Muscle layer of colon (tissue), 2 donors: ENCODE measurements around the gene CNKSR2.

Source experiments
- H3K27ac ChIP-seq: one replicate; pipeline ENCODE4 v1.7.0; 2013; ENCODE audit warnings: low read depth, mild to moderate bottlenecking, low read length, moderate library complexity
- H3K27me3 ChIP-seq, 2 donors: one replicate each; pipeline ENCODE4 v1.7.0; 2013; ENCODE audit warnings: low read length in 2 of 2, mild to moderate bottlenecking in 2 of 2; ENCODE audit not compliant: insufficient read depth in 2 of 2, control insufficient read depth in 1 of 2
- H3K36me3 ChIP-seq: one replicate; pipeline ENCODE4 v1.7.0; 2013; ENCODE audit warnings: mild to moderate bottlenecking, low read length; ENCODE audit not compliant: insufficient read depth
- H3K4me1 ChIP-seq: one replicate; pipeline ENCODE4 v1.7.0; 2013; ENCODE audit warnings: mild to moderate bottlenecking, low read length; ENCODE audit not compliant: insufficient read depth
- H3K4me3 ChIP-seq, 2 donors: one replicate each; pipeline ENCODE4 v1.7.0; 2013; ENCODE audit warnings: low read length in 2 of 2, low read depth in 1 of 2, mild to moderate bottlenecking in 1 of 2, moderate library complexity in 1 of 2
- H3K9ac ChIP-seq: one replicate; pipeline ENCODE4 v1.7.0; 2013; ENCODE audit warnings: low read length
- H3K9me3 ChIP-seq: one replicate; pipeline ENCODE4 v1.7.0; 2013; ENCODE audit warnings: mild to moderate bottlenecking, low read length
- donor health status: abdominal sarcoma.
- donor health status: Adenocarcinoma of cecum.

CNKSR2 gene

DNA sequence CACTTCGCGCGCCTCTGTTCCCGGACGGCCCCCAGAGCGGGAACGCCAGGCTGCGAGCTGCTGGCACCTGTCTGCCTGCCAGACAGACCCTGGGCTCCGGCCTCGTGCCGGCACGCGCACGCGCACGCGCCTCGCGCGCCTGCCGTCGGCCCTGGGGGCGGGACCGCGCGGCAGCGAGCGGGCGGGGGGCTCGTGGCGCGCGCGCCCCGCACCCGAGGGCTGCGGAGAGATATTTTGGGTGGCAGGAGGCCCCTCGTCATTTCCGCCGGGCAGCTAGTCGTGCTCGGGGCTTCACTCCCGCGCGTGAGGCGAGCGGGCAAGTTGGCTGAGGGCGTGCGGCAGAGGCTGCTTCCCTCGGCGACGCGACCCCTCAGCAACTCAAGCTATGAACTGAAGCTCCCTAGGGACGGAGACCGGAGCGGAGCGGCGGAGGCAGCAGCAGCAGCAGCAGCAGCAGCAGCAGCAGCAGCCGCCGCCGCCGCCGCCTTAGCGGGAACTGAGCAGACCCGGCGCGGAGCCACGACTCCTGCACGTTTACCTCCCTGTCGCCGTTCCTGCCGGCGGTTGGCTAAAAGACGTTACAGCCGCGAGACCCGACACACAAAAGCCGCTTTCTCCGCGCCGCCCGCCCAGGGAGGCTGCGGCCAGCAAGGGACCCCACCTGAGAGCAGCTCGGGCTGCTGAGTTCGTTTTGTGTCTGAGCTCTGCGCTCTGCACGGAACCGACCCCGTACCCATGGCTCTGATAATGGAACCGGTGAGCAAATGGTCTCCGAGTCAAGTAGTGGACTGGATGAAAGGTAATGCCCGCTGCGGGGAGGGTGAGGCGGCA, at the start of gene CNKSR2:
TSS of gene CNKSR2 (plus strand) at position 256 of the 831 bp plus-strand sequence. CDS start at position 736, 480 bp downstream.
- H3K27ac ChIP-seq, result no peak within 1 kb of the TSS
- no peaks in the 10 kb centered on the region for H3K4me1 ChIP-seq
- peaks cover 0 to 31% of the 10 kb centered on the region in 2 donors for H3K27me3 ChIP-seq
- H3K9ac ChIP-seq, result no peak within 1 kb of the TSS
- peak within 1 kb of the TSS; percentile 31 to 49 for H3K4me3 ChIP-seq
- no peaks in the 10 kb centered on the region for H3K9me3 ChIP-seq
- H3K36me3 ChIP-seq, result no peaks in the 10 kb centered on the region

DNA sequence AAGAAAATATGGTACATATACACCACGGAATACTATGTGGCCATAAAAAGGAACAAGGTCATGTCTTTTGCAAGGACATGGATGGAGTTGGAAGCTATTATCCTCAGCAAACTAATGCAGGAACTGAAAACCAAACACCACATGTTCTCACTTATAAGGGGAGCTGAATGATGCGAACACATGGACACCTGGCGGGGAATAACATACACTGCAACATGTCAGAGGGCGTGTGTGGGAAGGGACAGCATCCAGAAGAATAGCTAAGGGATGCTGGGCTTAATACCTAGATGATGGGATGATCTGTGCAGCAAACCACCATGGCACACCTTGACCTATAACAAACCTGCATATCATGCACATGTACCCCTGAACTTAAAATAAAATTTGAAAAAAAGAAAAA, 19.5 kb upstream of the CNKSR2 start:
- Histone ChIP-seq H3K9me3 (peaks cover 4% of the 10 kb centered on the region), H3K27ac (no peak overlapping the region), H3K4me1 (no peaks in the 10 kb centered on the region), H3K36me3 (no peaks in the 10 kb centered on the region), H3K27me3 (no peaks in the 10 kb centered on the region), H3K4me3 (no peak overlapping the region), H3K9ac (no peak overlapping the region)

DNA sequence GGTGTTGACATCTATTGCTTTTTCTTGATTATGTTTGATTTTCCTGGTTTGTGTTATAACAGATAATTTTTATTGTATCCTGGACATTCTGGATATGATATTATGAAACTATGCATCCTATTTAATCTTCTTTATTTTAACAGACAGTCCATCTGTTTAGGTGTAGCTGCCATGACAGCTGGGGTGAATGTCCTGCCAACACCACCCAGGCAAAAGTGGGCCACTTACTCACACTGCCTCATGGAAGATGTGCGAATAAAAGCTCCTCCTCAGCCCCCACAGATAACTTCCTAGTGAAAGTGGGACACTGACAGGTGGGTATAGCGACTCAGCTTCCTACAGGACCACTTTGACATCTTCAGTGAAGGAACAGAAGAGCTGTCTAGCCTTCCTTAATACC, 18.4 kb upstream of the CNKSR2 start:
- no peak overlapping the region for H3K9ac ChIP-seq
- no peaks in the 10 kb centered on the region for H3K4me1 ChIP-seq
- H3K27me3 ChIP-seq, result no peaks in the 10 kb centered on the region
- H3K4me3 ChIP-seq, result no peak overlapping the region
- no peak overlapping the region for H3K27ac ChIP-seq
- peaks cover 4% of the 10 kb centered on the region for H3K9me3 ChIP-seq
- no peaks in the 10 kb centered on the region for H3K36me3 ChIP-seq

DNA sequence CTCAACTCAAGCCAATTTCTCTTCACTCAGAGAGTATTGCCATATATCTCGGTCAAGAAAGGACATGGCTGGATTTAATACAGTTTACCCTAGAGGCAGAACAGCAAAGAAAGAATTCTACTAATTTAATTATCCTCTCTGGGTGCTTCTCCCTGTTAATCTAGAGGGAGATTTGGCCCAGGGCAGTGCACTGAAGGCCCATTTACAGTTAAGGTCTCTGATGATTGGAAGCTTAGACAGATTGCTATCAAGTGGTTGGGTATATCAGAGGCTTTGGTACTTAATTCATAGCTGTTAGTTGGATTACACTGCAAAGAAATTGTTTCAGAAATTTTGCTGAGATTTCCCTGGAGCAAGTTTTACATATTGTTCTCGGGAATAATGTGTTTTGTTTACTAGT, 4.6 kb upstream of the CNKSR2 start:
- H3K27ac ChIP-seq, result no peak overlapping the region
- H3K9ac ChIP-seq, result no peak overlapping the region
- no peaks in the 10 kb centered on the region for H3K4me1 ChIP-seq
- H3K36me3 ChIP-seq, result no peaks in the 10 kb centered on the region
- H3K4me3 ChIP-seq, result no peak overlapping the region
- H3K27me3 ChIP-seq, result peaks cover 0 to 9% of the 10 kb centered on the region in 2 donors
- no peaks in the 10 kb centered on the region for H3K9me3 ChIP-seq

DNA sequence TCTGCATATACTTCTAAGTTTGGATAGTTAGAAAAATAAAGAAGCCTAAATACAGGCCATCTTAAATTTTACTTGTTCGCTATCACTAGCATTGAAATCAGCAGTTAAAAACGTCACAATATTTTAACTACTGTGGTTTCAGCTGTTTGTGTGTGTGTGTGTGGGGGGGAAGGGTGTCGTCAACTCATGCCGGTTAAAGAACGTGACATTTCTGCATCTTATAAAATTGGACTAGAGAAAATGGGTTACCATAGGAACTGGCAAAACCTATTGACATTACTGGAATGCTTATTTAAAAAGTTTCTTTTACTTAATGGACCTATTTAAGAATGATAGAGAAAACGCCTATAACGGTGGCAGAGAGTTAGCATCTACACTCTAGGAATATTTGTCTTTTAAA, 1.2 kb upstream of the CNKSR2 start:
- H3K4me3 ChIP-seq, result no peak overlapping the region

DNA sequence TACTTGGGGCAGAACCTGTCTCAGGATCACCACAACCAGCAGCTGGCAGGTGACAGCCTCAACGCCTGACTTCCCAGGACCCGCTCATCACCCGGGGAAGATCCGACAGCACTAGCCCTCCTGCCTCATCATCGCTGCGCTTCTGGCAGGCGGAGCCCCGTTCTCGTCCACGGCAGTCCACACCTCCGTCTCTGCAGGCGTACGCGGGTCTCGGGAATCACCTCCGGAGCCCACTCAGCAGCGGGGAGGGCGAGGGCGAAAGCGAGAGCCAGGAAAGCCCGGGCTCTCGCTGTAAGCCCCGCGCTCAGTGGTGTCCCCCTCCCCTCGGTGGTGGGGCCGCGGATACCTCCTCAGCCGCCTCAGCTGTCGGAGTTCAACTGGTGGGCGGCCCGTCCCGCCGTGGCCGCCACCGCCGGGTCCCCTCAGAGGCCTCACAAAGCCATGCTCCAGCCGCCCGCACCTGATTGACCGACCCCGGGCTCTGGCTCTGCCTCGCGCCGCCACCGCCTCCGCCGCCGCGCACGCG, 518 bp upstream of the CNKSR2 start:
- H3K9me3 ChIP-seq, result no peaks in the 10 kb centered on the region
- peaks cover 0 to 31% of the 10 kb centered on the region in 2 donors for H3K27me3 ChIP-seq
- H3K27ac ChIP-seq, result no peak overlapping the region
- H3K4me3 ChIP-seq, result peak overlapping the region; percentile 4 to 38
- no peak overlapping the region for H3K9ac ChIP-seq
- H3K4me1 ChIP-seq, result no peaks in the 10 kb centered on the region
- no peaks in the 10 kb centered on the region for H3K36me3 ChIP-seq

More for the DNA sequence above, 1.2 kb upstream of the CNKSR2 start:
- no peak overlapping the region for H3K27ac ChIP-seq
- no peaks in the 10 kb centered on the region for H3K36me3 ChIP-seq
- H3K9me3 ChIP-seq, result no peaks in the 10 kb centered on the region
- no peak overlapping the region for H3K9ac ChIP-seq
- peaks cover 0 to 31% of the 10 kb centered on the region in 2 donors for H3K27me3 ChIP-seq
- no peaks in the 10 kb centered on the region for H3K4me1 ChIP-seq

DNA sequence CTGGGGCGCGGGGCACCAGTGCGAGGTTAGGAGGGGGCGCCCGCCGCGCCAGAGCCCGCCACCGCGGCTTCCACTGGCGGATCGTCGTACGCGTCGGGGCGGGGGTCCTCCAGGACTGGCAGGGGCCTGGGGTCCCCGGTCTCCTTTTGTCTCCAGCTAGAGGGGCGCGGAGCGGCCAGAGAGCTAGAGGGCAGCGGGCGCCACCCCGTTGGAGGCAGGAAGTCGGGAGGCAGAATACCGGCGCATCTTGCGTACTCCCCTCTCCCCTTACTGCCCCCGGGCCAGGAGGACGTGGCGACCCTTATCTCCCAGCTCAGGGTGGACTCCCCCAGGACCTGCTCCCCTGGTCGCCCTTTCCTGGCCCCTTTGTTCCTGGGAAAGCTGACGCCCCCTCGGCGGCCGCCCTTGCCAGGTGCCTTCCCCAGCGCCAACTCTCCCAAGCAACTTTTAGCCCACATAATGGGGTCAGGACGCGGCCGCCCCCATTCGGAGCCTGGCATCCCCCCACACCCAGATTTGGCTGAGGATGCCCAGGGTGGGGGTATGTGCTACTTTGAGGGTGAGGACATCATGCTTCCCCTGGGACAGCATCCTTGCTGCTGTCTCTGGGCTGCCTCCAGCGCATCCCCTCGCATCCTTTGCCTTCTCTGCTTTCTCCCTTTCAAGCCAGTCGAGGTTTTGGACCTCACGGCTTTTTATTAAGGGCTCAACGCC, 933 bp downstream of the CNKSR2 start:
- no peak overlapping the region for H3K27ac ChIP-seq
- peaks cover 0 to 31% of the 10 kb centered on the region in 2 donors for H3K27me3 ChIP-seq
- peak overlapping the region; percentile 31 to 49 for H3K4me3 ChIP-seq
- no peaks in the 10 kb centered on the region for H3K36me3 ChIP-seq
- no peak overlapping the region for H3K9ac ChIP-seq
- no peaks in the 10 kb centered on the region for H3K9me3 ChIP-seq
- H3K4me1 ChIP-seq, result no peaks in the 10 kb centered on the region

DNA sequence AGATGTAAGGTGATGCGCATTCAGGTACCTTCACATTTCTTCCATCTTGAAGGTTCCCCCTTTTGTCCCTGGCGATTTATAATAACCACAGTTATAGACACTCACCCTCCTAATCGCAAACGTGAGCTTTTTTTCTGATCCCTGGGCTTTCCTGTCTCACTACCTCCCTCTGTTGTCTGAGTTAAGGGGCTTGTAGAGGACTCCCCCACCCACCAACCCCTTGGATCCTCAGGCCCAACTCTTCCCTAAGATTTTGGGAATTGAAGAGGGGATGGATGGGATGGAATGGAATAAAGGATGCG, 1.4 kb downstream of the CNKSR2 start:
- Histone ChIP-seq H3K27me3 (peaks cover 0 to 31% of the 10 kb centered on the region in 2 donors), H3K9ac (no peak overlapping the region), H3K27ac (no peak overlapping the region), H3K36me3 (no peaks in the 10 kb centered on the region), H3K4me3 (peak overlapping the region in 1 of 2 donors; percentile 49), H3K4me1 (no peaks in the 10 kb centered on the region), H3K9me3 (no peaks in the 10 kb centered on the region)

DNA sequence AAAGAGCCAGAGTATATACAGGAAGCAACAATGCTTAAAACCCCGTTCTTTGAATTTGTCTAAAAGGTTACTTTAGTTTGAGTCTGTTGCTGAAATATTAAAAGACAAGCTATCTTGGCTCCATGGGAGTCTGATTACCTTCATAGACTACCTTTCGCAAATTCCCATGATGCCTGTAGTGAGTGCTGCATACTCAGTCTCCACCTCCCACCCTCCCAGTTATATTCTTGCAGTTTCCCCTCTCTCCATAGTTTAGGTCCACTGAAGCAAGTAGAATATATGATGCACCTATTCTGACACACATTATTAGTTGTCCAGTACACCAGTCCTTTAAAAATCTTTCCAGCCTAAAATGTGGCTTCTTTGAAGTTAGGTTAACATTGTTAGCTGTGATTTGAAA, 2.4 kb downstream of the CNKSR2 start:
- H3K9ac ChIP-seq, result no peak overlapping the region
- H3K36me3 ChIP-seq, result no peaks in the 10 kb centered on the region
- H3K4me1 ChIP-seq, result no peaks in the 10 kb centered on the region
- peaks cover 0 to 31% of the 10 kb centered on the region in 2 donors for H3K27me3 ChIP-seq
- H3K27ac ChIP-seq, result no peak overlapping the region
- H3K4me3 ChIP-seq, result no peak overlapping the region
- H3K9me3 ChIP-seq, result no peaks in the 10 kb centered on the region

DNA sequence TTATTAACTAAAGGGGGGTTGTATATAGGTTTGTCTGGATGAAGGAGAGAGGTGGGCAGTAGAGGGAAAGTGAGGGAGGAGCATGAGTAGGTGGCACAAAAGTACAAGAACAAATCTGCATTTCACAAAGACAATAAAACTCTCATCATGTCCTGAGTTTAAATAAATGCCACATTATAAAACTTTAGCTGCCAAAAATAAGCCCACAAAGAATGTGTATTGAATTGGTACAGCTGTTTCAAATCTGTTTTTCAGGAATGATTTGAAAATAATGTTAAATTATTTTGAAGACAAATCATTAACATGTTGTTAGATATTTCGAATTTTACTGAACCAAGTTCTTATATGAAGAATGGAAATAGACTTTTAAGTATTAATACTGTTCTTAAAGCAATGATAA, 5.8 kb downstream of the CNKSR2 start:
- Histone ChIP-seq H3K27ac (no peak overlapping the region), H3K4me1 (no peaks in the 10 kb centered on the region), H3K36me3 (no peaks in the 10 kb centered on the region), H3K9me3 (no peaks in the 10 kb centered on the region), H3K4me3 (no peak overlapping the region), H3K27me3 (peaks cover 0 to 18% of the 10 kb centered on the region in 2 donors), H3K9ac (no peak overlapping the region)

DNA sequence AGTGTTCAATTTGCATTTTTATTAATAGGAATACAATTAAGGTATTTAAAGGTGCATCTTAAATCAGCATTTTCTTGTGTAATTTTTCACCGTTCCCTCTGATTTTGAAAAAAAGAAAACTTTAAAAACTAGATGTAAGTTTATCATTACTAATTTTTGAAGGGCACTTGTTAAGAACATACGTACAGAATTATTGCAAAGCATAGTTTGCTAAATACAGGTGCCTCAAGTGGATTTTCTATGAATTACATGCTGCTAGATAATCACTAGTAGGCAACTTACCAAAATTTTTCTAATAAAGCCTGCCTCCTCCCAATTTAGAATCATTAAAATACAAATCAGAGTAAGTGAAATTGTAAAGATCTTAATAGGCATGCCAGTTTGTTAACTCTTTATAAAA, 8.5 kb downstream of the CNKSR2 start:
- H3K9me3 ChIP-seq, result no peaks in the 10 kb centered on the region
- H3K9ac ChIP-seq, result no peak overlapping the region
- H3K36me3 ChIP-seq, result no peaks in the 10 kb centered on the region
- no peak overlapping the region for H3K4me3 ChIP-seq
- H3K4me1 ChIP-seq, result no peaks in the 10 kb centered on the region
- H3K27ac ChIP-seq, result no peak overlapping the region
- H3K27me3 ChIP-seq, result no peaks in the 10 kb centered on the region
